HG03139 (cell line): ENCODE measurements around the gene TEDC1.

Source experiments
- ATAC-seq: cut with Tn5 transposase; IDR thresholded peaks from one replicate; pipeline ENCODE4 v1.9.1; 2021; ENCODE audit not compliant: unreplicated experiment

The TEDC1 gene, protein sequence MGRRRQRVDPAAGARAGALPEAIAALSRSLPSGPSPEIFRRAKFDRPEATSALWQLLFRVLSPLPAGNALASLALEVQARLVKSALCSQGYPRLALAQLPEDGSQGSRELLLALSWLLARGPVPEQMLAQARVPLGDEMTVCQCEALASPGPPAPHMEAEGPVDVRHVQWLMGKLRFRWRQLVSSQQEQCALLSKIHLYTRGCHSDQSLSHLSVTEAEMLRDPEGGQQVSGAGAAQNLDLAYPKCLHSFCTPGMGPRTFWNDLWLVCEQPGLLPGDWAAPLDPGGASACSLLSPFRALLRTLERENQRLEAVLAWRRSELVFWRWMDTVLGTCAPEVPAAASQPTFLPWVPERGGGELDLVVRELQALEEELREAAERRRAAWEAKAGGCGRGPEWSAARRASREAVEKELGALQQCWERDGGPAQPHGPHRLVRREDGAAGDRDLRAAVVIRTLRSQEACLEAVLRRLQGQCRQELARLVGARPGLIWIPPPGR

DNA sequence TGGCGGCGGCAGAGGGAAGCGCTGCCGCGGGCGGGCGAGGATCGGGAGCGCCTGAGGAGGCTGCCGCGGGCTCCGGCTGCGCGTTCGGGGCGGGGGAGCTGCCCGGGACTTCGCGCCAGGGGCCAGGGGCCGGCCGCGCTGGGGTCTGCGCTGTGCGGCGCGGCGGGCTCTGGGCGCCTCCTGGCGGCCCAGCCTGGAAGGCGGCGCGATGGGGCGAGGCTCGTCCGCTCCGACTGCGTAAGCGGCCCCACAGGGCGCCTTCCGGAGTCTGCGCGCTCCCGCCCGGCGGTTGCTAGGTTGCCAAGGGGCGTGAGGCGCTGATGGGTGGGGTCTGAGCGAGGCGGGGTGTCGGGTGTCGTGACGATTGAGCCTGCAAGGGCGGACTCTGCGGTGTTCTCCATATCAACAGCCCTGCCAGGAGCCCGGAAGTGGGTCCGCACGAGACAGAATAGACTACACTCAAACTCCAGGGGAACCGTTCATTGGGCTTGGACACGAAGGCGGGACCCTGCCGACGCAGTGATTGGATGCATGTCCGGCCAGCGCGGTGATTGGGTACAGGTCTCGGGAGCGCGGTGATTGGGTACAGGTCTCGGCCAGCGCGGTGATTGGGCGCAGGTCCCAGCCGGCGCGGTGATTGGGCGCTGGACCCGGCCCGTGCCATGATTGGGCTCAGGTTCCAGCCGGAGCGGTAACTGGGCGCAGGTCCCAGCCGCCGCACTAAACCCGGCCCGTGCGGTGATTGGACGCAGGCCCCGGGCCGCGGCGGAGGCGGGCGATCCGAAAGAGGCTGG, at the start of gene TEDC1:
Gene TEDC1, plus strand, starts transcription at position 675 of the 794 bp plus-strand sequence. CDS start 130 bp downstream, outside the sequence.
- ATAC-seq, result peak; percentile 59

DNA sequence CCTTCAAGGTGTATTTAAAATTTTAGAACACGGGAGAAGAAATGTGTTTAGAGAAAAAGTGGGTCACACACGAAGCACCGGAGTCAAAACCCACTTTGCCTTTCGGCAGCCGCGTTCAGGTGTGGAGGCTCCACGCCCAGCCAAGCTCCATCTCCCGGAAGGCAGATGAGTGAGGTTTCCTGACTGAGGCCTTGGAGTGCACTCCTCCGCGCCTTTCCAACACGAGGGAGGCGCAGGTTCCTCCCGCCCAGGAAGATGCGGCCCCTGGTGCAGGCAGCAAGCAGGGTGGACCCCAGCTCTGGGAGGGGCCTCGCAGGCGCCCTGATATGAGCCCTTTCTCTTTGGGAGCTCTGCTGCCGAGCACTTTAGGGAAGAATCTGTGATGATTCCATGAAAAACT, 48.9 kb upstream of the TEDC1 start:
- ATAC-seq, result no peak

DNA sequence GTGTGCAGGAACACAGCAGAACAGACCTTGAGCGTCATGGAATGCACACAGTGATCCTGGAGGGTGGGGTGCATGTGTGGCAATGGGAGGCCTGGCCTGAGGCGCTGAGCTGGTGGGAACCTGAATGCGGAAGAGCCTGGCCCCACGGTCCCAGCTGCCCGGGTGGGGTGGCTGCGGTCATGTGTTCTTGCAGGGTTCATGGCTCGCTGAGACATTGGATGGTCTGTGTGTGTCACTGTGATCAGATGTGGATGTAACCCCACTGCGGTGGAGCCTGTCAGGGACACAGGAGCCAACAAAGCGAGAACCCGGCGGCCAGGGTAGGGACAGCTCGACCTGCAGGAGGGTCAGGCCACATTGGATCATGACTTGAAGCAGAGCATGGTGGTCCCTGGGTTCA, 48.2 kb upstream of the TEDC1 start:
- no peak for ATAC-seq

DNA sequence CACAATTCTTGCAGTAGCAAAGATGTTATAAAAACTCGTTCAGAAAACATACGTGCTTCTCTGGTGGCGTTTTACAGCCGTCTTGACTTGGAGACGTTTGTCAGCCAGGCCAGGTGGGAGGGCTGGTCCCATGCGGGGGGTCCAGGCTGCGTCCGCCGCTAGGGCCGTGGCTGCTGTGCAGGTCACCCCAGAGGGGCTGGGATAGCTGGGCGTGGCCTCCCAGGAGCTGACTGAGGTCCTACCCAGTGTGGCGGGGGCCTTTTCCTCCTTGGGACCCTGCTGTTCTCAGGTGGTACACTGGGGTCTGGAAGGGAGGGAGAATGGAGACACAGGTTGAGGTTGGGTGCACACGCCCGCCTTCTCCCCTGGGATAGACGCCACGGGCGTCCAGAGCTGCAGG, 46.2 kb upstream of the TEDC1 start:
- no peak for ATAC-seq

DNA sequence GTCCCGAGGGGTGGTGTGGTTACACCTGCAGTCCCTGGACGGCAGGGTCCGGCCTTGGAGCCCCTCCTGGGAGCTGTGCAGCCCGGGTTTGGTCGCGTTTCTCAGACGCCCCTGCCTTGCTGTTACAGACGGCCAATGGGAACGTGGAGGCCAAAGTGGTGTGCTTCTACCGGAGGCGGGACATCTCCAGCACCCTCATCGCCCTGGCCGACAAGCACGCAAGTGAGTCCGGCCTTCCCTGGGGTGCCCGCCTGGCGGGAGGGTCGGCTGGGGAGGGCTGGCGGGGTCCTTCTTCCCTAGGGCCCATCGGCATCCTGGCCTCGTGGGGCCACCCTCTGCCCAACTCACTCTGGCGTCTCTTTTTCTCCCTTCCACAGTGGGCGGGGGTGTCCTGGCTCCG, 45.8 kb upstream of the TEDC1 start:
- ATAC-seq, result no peak

DNA sequence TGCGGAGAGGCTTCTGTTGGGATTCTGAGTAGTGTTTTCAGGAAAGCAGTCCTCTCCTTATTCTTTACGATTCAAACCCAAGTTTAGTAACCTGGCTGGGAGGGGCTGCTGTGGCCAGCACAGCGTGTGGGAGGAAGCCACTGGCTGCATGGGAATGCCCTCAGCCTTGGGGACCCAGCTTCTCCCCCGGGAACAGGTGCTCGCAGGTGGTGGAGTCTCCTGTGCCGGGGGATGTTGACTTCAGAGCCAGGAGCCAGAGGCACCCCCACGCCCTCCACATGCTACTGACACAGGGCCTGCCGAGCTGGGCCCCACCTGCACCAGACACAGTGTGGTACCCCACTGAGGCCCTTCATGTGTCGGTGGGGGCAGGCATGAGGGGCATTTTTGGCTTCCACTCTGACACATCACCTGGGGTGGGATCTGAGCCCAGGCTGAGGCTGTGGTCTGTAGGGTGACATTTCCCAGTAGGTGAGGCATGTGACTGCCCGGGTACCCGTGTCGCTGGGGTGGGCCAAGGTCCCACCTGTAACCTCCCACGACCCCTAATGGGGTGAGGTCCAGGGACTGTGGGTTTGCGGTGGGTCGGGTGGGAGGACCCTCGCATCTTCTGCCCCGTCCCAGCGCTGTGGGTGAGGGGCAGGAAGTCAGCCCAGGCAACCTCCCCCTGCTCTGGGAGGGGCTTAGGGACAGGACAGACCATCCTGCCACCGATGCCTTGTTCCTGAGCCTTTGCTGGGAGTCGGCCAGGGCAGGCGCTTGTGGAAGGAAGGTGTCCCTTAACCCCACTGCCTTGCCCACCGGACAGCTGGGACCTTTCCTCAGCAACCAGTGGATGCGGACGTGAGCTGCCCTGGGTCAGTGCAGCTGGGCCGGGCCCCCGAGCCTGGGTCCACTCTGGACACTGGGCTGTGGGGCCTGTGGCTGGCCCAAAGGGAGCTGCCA, 44.9 kb upstream of the TEDC1 start:
- ATAC-seq, result no peak

DNA sequence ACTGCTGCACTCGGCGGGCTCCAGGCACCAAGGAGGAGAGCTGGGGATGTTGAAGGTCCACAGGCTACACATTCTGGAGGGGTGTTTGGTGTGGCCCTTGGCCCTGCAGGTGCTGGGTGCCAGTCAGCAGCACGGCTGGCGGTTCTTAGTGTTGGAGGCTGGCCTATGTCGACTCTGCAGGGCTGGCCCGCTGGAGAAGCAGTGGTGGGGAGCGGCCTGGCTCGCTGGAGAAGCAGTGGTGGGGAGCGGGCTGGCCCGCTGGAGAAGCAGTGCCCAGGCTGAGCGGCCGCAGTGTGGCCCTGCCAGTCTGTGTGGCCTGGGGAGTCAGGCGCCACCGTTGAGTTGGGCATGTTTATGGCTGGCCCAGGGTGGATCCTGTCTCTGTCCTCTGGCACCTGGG, 44.1 kb upstream of the TEDC1 start:
- ATAC-seq, result no peak

DNA sequence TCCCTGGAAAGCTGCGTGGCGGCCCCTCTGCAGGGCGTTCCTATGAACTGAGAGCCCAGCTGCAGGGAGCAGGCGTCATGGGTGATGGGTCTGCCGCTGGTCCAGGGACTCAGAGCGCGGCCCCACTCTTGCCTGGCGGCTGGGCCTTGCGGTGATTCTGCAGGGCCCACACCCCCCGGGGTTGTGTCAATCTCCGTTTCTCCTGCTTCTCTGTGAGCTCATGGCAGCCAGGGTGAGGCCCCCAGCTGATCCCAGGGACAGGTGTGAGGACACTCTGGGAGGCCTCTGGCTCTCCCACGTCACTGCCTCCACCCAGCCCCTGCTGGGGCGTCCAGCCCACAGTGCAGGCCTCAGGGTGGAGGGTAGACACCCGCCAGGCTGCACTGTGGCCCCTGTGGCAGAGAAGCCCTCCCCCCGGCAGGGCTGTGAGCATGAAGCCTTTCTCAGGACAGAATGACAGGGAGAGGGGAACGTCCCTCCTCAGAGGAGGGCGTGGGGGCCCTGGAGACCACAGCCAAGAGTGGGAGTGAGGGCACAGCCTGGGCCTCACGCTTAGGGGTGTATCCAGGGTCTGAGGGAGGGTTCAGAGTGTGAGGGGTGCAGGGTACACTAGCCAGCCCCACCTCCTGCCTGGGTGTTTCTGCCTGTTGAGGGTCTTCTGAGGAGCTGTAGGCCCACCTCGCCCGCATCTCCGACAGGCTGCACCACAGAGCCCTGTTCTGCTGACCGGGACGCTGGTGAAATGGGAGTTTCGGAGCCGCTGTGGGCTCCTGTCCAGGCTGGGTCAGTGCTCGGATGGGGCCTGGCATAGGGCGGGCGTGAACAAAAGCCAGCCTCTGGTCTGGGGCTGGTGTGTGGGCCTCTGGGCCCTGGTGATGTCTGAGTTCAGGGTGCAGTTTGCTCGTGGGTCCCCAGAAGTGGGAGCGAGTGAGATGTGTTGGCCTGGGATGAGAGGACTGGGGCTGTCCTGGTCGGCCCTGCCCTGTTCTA, 43.1 kb upstream of the TEDC1 start:
- ATAC-seq, result no peak

DNA sequence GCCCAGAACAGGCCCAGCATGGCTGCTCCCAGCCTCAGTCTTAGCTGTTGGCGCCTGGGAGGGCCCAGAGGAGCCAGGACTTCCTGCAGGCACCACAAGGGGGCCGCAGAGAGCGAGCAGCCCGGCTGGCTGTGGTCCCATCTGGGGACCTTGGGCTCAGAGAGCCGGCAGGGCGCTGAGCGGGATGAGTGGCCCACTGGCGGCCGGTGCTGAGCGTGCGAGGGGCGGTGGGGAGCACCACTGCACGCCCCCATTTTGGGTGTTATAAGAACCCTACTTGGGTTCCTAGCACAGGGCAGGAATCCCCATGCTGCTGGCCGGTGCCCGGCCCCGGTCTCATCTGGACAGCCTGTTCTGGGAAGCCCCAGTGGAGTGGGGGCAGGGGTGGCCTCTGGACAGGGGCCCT, 42.3 kb upstream of the TEDC1 start:
- ATAC-seq, result peak; percentile 65

DNA sequence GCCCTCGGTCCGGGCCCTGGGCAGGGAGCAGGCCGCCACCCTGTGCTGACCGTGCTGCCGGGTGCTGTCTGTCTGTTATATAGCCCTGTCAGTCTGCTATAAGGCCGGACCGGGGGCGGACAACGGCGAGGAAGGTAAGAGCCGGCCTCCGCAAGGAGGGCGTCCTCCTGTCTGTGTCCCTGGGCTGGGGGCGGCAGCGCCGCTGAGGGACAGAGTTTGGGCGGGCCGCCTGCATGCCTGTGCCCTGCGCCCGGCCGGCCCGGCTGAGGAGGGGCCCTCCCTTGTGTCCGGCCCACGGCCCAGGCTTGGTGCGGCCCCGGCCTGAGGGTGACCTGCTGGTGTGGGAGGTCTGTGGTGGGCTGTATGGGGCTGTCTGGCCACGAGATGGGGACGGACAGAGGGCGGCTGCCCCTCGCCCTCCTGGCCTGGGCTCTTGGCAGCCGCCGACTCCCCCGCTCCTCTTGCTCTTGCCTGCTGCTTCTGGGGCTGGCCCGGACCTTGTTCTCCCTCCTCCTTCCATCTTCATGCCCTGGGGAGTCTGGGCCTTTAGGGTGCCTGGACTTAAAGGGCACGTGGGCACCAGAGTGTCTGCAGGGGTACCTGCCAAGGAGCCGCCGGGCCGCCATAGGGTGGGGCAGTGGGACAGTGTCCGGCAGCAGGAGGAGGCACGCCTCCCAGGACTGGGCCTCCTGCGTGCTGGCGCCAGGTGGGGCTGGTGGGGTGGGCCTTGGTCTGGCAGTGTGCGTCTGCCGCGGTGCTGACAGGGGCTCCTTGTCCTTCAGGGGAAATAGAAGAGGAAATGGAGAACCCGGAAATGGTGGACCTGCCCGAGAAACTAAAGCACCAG, 41.5 kb upstream of the TEDC1 start:
- ATAC-seq, result no peak

DNA sequence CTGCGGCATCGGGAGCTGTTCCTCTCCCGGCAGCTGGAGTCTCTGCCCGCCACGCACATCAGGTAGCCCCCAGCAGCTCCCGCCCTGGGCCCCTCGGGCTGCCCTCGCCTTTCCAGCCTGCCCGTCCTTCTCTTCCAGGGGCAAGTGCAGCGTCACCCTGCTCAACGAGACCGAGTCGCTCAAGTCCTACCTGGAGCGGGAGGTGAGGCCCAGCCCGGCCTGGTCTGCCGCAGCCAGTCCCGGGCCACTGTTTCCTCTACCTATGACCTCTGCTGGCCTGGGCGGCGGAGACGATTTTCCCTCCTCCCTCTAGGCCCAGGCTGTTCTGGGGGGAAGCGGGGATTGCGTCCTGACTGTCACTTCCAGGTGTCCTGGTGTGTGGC, 40.9 kb upstream of the TEDC1 start:
- no peak for ATAC-seq

DNA sequence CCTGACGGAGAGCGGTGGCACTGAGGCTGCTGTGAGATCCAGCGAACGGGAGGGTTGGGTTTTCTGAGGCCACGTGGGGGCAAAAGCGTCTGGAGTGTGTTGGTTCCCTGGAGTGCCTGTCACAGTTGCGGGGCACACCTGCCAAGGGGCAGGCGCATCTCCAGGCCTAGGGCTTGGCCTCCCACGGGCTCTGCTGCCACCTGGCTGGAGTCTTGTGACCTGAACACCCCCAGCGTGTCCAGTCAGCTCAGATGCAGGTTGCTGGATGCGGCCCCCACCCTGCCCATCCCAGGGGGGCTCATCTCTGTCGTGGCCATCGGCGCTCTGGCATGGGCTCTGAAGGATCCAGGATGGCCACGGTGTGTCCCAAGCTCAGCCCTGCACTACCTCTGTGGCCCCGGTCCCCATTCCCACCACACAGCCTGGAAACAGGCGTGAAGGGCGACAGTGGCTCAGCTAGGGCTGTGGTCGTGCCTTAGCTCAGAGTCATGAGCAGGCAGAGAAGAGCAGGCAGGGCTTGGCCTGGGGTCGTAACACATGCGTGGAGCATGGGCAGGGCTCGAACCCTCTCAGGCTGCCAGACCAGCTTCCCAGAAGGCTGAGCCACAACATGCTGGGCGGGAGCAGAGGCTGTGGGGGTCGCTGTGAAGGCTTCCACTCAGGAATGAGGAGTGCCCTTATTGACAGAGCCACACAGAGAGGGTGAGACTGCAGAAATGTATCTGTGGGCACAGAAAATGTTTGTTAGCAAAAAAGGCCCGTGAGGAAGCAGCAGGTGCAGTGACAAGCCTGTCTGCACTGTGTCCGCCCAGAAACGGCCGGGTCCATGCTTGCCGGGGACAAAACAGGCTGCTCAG, 40.0 kb upstream of the TEDC1 start:
- ATAC-seq, result no peak

DNA sequence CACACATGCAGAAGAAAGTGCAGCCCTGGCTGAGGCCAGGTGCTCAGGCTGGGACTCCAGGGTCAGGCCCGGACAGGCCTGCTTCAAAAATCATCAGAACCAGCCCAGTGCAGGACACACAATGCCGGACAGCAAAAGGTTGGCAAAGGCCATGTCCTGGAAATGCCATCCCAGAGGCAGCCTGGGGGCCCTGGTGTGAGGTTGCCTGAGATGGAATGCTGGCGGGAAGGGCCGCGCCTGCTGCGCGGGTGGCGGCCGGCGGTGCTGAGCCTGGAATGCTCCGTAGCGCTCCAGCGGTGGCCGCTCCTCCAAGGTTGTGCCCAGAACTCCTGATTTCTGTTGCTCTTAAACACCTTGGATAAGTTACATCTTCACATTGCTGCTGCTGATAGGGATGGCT, 38.1 kb upstream of the TEDC1 start:
- no peak for ATAC-seq

DNA sequence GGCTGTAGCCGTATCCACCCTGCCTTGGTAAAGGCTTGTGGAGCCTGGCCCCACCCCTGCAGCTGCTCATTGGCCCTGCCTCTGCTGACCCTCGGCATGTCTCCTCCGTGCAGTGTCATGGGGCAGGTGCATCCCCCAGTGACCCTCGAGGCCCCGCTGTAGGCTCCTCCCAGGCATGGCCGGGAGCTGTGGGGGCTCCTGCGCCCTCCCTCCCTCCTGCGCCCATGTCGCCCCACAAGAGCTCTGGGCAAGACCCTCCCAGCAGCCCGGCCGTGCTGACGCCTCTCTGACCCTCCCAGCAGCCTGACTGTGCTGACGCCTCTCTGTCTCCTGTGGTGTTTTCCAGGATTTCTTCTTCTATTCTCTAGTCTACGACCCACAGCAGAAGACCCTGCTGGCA, 37.2 kb upstream of the TEDC1 start:
- ATAC-seq, result no peak

DNA sequence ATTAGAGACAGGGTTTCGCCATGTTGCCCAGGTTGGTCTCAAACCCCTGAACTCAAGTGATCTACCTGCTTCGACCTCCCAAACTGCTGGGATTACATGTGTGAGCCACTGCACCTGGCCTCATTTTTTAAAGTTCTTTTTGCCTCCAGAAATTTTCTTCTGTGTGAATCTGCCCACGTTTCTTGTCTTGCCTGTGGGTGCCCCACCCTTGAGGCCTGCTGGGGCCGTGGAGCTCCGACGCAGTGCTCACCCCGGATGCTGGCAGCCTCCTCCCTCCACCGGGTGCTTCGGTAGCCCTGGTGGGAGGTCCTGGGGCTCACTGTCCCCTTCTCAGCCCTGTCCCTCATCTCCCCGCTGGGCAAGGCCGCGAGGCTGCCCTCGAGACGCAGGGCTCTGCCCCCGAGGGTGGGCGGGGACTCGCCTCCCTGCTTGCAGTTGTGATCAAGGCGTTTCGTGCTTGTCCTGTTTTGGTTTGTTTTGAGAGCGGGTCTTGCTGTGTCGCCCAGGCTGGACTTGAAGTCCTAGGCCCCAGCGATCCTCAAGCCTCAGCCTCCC, 35.9 kb upstream of the TEDC1 start:
- ATAC-seq, result no peak

DNA sequence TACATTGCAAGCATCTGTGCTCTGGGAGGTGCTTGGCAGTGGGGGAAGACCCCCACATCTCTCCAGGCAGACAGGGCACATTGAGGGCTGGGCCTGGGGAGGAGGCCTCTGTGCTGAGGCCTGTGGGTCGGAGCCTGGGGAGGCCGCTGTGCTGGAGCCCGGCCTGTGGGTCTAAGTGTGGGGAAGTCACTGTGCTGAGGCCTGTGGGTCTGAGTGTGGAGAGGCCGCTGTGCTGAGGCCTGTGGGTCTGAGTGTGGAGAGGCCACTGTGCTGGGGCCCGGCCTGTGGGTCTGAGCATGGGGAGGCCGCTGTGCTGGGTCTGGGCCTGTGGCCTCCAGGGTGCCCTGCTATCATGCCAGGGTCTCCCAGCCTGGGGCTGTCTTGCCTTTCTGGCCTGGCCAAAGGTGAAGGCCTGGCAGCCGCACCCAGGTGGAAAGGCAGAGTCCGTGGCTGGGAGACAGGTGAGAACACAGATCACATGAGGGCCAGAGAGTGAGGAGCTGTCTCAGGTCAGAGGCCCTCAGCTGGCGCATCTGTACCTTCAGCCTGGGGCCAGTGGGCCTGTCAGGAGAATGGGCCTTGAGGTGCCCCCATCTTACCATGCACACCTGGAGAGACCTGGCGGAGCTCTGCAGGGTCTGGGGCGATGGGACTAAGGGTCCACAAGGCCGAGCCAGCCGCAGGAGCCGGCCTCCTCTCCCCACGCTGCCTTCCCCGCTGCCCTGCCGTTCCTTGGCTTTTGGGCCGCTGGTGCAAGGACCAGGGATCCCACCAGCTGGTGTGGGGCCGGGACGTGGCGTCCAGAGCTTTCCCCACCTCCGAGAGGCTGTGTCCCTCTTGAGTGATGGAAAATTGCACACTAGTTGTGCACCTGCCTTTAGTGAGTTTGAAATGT, 35.0 kb upstream of the TEDC1 start:
- no peak for ATAC-seq
